HPDE6-E6E7 (cell line): ENCODE data around the gene CD52.
"Not testable (repeated sequence)": the region's sequence is repeated elsewhere in the genome, so short reads cannot be mapped to it uniquely, and the experiment has no call there.

Experiments used
- DNase-seq: peaks from one replicate; pipeline ENCODE4 v3.0.0; 2011; ENCODE audit warnings: missing footprints; ENCODE audit errors: extremely low spot score

Gene CD52

GRCh38 chr1:26284597-26285347 is 33.0 kb upstream of the CD52 start:
- peak; percentile 80 for DNase-seq

- DNase-seq = no peak
Observed at GRCh38 chr1:26285366-26286063, 32.2 kb upstream of the CD52 start.

GRCh38 chr1:26286064-26286416 is 31.7 kb upstream of the CD52 start:
- no peak for DNase-seq

- DNase-seq = no peak
Observed at GRCh38 chr1:26287033-26287711, 30.6 kb upstream of the CD52 start.

DNA sequence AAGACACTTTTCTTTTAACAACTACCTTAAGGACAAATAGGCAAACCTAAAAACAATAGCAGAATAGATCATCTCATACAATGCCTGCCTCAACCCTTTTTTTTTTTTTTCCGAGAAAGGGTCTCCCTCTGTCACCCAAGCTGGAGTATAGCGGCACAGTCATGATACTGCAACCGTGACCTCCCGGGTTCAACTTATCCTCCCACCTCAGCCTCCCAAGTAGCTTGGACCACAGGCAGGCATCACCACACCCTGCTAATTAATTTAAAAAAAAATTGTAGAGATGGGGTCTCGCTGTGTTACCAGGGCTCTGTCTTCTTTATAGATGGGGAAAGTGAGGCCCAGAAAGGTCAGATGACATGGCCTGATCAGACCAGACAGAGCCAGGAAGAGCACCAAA is 29.9 kb upstream of the CD52 start:
- DNase-seq = no peak

DNA sequence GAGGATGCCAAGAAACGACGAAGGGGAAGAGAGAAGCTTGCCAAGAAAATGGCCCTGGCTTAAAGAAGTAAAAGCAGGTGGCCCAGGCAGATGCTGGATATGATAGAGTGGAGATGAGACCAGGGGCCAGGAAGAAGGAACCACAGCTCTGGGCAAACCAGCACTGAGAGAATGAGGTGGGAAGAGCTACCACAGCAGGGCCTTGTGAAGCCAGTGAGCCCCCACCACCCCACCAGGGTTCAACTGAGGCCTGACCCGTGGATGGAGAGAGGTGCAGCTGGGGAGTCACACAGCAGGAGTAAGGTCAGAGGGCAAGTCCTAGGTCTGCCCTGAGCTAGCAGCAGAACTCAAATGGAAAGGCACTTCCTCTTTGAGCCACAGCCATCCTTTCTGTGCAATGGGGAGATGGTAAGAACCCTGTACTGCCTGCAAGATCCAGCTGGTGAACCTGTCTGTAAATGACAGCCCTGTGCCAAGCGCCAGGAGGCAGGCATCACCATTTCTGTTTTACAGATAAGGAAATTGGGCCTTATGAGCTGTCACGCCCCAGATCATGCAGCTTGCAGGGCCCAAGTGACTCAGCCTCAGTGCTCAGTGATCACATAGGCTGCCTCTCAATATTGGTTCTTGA is 29.3 kb upstream of the CD52 start:
- no peak for DNase-seq

GRCh38 chr1:26289158-26290059 is 28.3 kb upstream of the CD52 start:
- DNase-seq = no peak

GRCh38 chr1:26290122-26290881 is 27.5 kb upstream of the CD52 start:
- no peak for DNase-seq

DNA sequence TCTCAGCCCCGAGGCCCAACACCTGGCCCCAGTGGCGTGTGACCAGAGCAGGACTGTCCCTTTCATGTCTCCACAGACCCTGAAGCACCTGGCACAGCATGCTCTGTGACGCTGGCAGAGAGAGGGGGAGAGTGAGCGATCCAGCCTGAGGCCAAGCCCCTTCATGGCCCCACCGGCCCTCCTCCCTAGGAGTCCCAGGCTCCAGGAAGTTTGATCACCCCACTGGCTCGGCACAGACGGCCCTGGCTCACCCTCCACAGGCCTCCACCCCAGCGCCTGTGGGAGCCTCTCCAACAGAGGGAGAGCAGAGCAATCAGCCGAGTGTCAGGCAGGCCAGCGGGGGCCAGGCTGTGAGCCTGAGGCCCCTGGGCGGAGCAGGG is 26.9 kb upstream of the CD52 start:
- no peak for DNase-seq

DNA sequence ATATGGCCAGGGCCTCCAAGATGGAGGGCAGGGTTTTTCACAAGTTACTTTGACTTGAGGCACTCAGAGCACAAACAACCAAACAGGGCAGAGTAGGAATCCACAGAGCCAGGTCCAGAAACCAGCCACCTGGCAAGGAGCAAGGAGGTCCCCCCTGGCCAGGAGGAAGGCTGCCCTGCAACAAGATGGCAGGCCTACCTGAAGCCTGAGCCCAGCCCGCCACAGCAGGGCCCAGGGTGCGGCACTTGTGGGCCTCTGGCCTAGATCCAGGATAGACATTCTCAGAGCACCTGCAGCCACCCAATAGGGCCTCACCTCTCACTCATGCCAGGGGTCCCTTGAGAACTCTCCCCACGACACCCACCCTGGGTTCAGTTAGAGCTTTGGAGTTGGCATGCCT is 26.3 kb upstream of the CD52 start:
- no peak for DNase-seq

- no peak for DNase-seq
Observed at GRCh38 chr1:26291939-26292338, 25.8 kb upstream of the CD52 start.

DNA sequence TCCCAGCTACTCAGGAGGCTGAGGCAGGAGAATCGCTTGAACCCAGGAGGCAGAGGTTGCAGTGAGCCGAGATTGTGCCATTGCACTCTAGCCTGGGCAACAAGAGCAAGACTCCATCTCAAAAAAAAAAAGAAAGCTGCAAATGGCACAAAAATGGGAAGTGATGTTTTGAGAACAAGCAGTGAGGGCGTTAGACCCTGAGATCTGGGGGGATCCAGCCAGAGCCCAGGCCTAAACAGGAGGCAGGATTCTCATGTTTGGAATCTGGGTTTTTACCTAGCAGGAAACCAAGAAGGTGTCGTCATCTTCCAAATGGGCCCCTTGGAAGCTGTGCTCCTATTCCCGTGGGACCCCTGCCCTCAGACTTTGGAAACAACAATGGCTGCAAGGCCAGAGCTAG is 25.0 kb upstream of the CD52 start:
- not testable (repeated sequence) for DNase-seq

- no peak for DNase-seq
Observed at GRCh38 chr1:26293911-26294463, 23.8 kb upstream of the CD52 start.

- no peak for DNase-seq
Observed at GRCh38 chr1:26295194-26296138, 22.3 kb upstream of the CD52 start.

- DNase-seq = no peak
Observed at GRCh38 chr1:26296340-26297056, 21.3 kb upstream of the CD52 start.

- no peak for DNase-seq
Observed at GRCh38 chr1:26297057-26297790, 20.5 kb upstream of the CD52 start.

- no peak for DNase-seq
Observed at GRCh38 chr1:26297791-26298124, 20.0 kb upstream of the CD52 start.
